Suprapubic skin (tissue), 4 donors: ENCODE measurements around the gene SYT13.

Source experiments
- CTCF ChIP-seq, 2 donors: fragments of 200-600 bp in 1 of 2; fragments of 450-650 bp in 1 of 2; sonication (generic) in 1 of 2; IDR thresholded peaks; one replicate each; pipeline ENCODE4 v1.5.1; 2016 to 2019; ENCODE audit warnings: antibody characterized with exemption in 2 of 2, mild to moderate bottlenecking in 1 of 2, moderate library complexity in 1 of 2
- EP300 ChIP-seq: sonication (generic); formaldehyde crosslinking; IDR thresholded peaks from one replicate; pipeline ENCODE4 v1.6.1; 2017; ENCODE audit warnings: antibody characterized with exemption
- POLR2A ChIP-seq, 2 donors: fragments of 450-650 bp; IDR thresholded peaks; one replicate each; pipeline ENCODE4 v1.6.1; 2017; ENCODE audit warnings: antibody characterized with exemption in 2 of 2, mild to moderate bottlenecking in 2 of 2, moderate library complexity in 2 of 2
- POLR2AphosphoS5 ChIP-seq, 3 donors: sonication (generic); formaldehyde crosslinking; IDR thresholded peaks; one replicate each; pipeline ENCODE4 v1.6.1; 2017; ENCODE audit warnings: antibody characterized with exemption in 3 of 3

GRCh38 chr11:45296075-45296474, 9.9 kb upstream of the SYT13 start:
- TF ChIP-seq POLR2A (IDR thresholded peaks at IDR 0.05): no peak
- TF ChIP-seq CTCF (IDR thresholded peaks at IDR 0.05): no peak
- no peak for TF ChIP-seq EP300
- TF ChIP-seq POLR2AphosphoS5 (IDR thresholded peaks at IDR 0.05): no peak
